Rectal smooth muscle tissue (tissue), 1 donor: Measurements from ENCODE around the gene SKOR2.
"Not testable (repeated sequence)": the region's sequence is repeated elsewhere in the genome, so short reads cannot be mapped to it uniquely, and the experiment has no call there.

Experiments
- H3K27ac ChIP-seq: one replicate; pipeline ENCODE4 v1.7.0; 2013; ENCODE audit warnings: low read depth, low read length, inconsistent platforms
- H3K27me3 ChIP-seq: one replicate; pipeline ENCODE4 v1.7.0; 2013; ENCODE audit warnings: low read length; ENCODE audit not compliant: control insufficient read depth, insufficient read depth
- H3K36me3 ChIP-seq: one replicate; pipeline ENCODE4 v1.7.0; 2013; ENCODE audit warnings: low read length; ENCODE audit not compliant: control insufficient read depth, insufficient read depth
- H3K4me1 ChIP-seq: one replicate; pipeline ENCODE4 v1.7.0; 2013; ENCODE audit warnings: low read length; ENCODE audit not compliant: control insufficient read depth, insufficient read depth
- H3K4me3 ChIP-seq: one replicate; pipeline ENCODE4 v1.7.0; 2013; ENCODE audit warnings: low read length
- H3K9ac ChIP-seq: one replicate; pipeline ENCODE4 v1.7.0; 2013; ENCODE audit warnings: low read length

SKOR2 gene

GRCh38 chr18:47175283-47175897 lies 76.1 kb downstream of the SKOR2 start:
- peak overlapping the region; percentile 69 for H3K4me3 ChIP-seq
- H3K27me3 ChIP-seq: no peaks in the 10 kb centered on the region
- peak overlapping the region; percentile 72 for H3K27ac ChIP-seq
- no peak overlapping the region for H3K9ac ChIP-seq
- no peaks in the 10 kb centered on the region for H3K36me3 ChIP-seq
- peaks cover 6% of the 10 kb centered on the region for H3K4me1 ChIP-seq

- Histone ChIP-seq H3K4me1 (peaks cover 6% of the 10 kb centered on the region), H3K27ac (no peak overlapping the region), H3K9ac (no peak overlapping the region)
Observed at GRCh38 chr18:47174545-47175116, 76.8 kb downstream of the SKOR2 start.

GRCh38 chr18:47172476-47172875 lies 79.0 kb downstream of the SKOR2 start:
- Histone ChIP-seq H3K4me1 (peaks cover 6% of the 10 kb centered on the region), H3K9ac (no peak overlapping the region), H3K4me3 (no peak overlapping the region), H3K36me3 (no peaks in the 10 kb centered on the region), H3K27me3 (no peaks in the 10 kb centered on the region), H3K27ac (no peak overlapping the region)

More at GRCh38 chr18:47174545-47175116, 76.8 kb downstream of the SKOR2 start:
- Histone ChIP-seq H3K4me3 (peak overlapping the region; percentile 69), H3K27me3 (no peaks in the 10 kb centered on the region), H3K36me3 (no peaks in the 10 kb centered on the region)

GRCh38 chr18:47168913-47169312 lies 82.5 kb downstream of the SKOR2 start:
- Histone ChIP-seq H3K4me1 (no peaks in the 10 kb centered on the region), H3K9ac (no peak overlapping the region), H3K4me3 (no peak overlapping the region), H3K36me3 (no peaks in the 10 kb centered on the region), H3K27me3 (no peaks in the 10 kb centered on the region), H3K27ac (no peak overlapping the region)

- Histone ChIP-seq H3K9ac (no peak overlapping the region), H3K4me1 (no peaks in the 10 kb centered on the region), H3K36me3 (no peaks in the 10 kb centered on the region), H3K4me3 (no peak overlapping the region), H3K27ac (no peak overlapping the region), H3K27me3 (no peaks in the 10 kb centered on the region)
Observed at GRCh38 chr18:47168509-47168908, 83.0 kb downstream of the SKOR2 start.

- H3K9ac ChIP-seq: no peak overlapping the region
- H3K27me3 ChIP-seq: no peaks in the 10 kb centered on the region
- H3K4me3 ChIP-seq: no peak overlapping the region
- no peaks in the 10 kb centered on the region for H3K36me3 ChIP-seq
- no peaks in the 10 kb centered on the region for H3K4me1 ChIP-seq
- H3K27ac ChIP-seq: no peak overlapping the region
Observed at GRCh38 chr18:47166294-47166693, 85.2 kb downstream of the SKOR2 start.

GRCh38 chr18:47163241-47163640 lies 88.2 kb downstream of the SKOR2 start:
- Histone ChIP-seq H3K27me3 (no peaks in the 10 kb centered on the region), H3K4me1 (no peaks in the 10 kb centered on the region), H3K36me3 (no peaks in the 10 kb centered on the region), H3K27ac (no peak overlapping the region), H3K4me3 (no peak overlapping the region), H3K9ac (no peak overlapping the region)

- H3K27ac ChIP-seq: no peak overlapping the region
- H3K4me1 ChIP-seq: no peaks in the 10 kb centered on the region
- H3K27me3 ChIP-seq: no peaks in the 10 kb centered on the region
- no peak overlapping the region for H3K9ac ChIP-seq
- H3K36me3 ChIP-seq: no peaks in the 10 kb centered on the region
- no peak overlapping the region for H3K4me3 ChIP-seq
Observed at GRCh38 chr18:47160256-47160655, 91.2 kb downstream of the SKOR2 start.

GRCh38 chr18:47158404-47158803 lies 93.1 kb downstream of the SKOR2 start:
- not testable (repeated sequence) for H3K36me3 ChIP-seq, H3K27me3 ChIP-seq, H3K4me1 ChIP-seq, H3K9ac ChIP-seq, H3K4me3 ChIP-seq, H3K27ac ChIP-seq
